Measurements from ENCODE around the gene POLK. TPM values are rescaled to one million over a fixed set of nuclear protein-coding genes. Genes with fewer than 3 reads are reported as not detected.

Gene POLK
- total RNA-seq, 1 donor from 2014 or later, result 41.4 TPM

Other genes with a start within 250 kb of the POLK start
- gene HMGCR, start 174.7 kb upstream of the POLK start, total RNA-seq, result 122 and 123 TPM in 2 replicates
- 38.6 and 43.7 TPM in 2 replicates for gene CERT1, start 262 bp upstream of the POLK start, total RNA-seq
- gene ANKDD1B, start 99.6 kb downstream of the POLK start, total RNA-seq, result 0.18 and 0.48 TPM in 2 replicates
- 16.2 and 16.5 TPM in 2 replicates for gene POC5, start 205.5 kb downstream of the POLK start, total RNA-seq

Measured in activated T-helper 2 cell treated with anti-CD3 and anti-CD28 coated beads, Interferon-gamma antibody, Interleukin-2, Interleukin-4, amounts not matched to agents 10 μg/mL and 5 μg/mL and 100 μg/mL, durations not matched to agents 14 hours and 24 hours and 36 hours (primary cell).